Trophoblast cell (in vitro differentiated cells and primary cell): Measurements from ENCODE around the gene C13orf46.

ENCODE experiments used
- DNase-seq, 2 donors: peaks; one replicate each; pipeline ENCODE4 v3.0.0-alpha.2; 2016
- H2AFZ ChIP-seq: 2 replicates; pipeline ENCODE4 v1.6.1; 2013; ENCODE audit warnings: low read length, moderate library complexity, mild to moderate bottlenecking; ENCODE audit not compliant: insufficient read depth, poor library complexity
- H2AK5ac ChIP-seq: 2 replicates; pipeline ENCODE4 v1.6.1; 2013; ENCODE audit warnings: mild to moderate bottlenecking, low read length
- H2BK120ac ChIP-seq: 2 replicates; pipeline ENCODE4 v1.6.1; 2013; ENCODE audit warnings: low read length, mild to moderate bottlenecking, moderate library complexity; ENCODE audit not compliant: insufficient read depth, poor library complexity
- H2BK12ac ChIP-seq: 2 replicates; pipeline ENCODE4 v1.6.1; 2013; ENCODE audit warnings: mild to moderate bottlenecking, low read length, moderate library complexity
- H2BK5ac ChIP-seq: 2 replicates; pipeline ENCODE4 v1.6.1; 2013; ENCODE audit warnings: low read length, low read depth, moderate library complexity, mild to moderate bottlenecking; ENCODE audit not compliant: poor library complexity
- H3K14ac ChIP-seq: 2 replicates; pipeline ENCODE4 v1.6.1; 2013; ENCODE audit warnings: mild to moderate bottlenecking, low read length
- H3K18ac ChIP-seq: 2 replicates; pipeline ENCODE4 v1.6.1; 2013; ENCODE audit warnings: mild to moderate bottlenecking, low read length
- H3K23ac ChIP-seq: 2 replicates; pipeline ENCODE4 v1.6.1; 2013; ENCODE audit warnings: low read length
- H3K27ac ChIP-seq: 2 replicates; pipeline ENCODE4 v1.5.1; 2013; ENCODE audit warnings: low read depth, mild to moderate bottlenecking, inconsistent platforms, low read length, moderate library complexity
- H3K27me3 ChIP-seq: 2 replicates; pipeline ENCODE4 v1.6.1; 2013; ENCODE audit warnings: inconsistent platforms, mild to moderate bottlenecking, low read length, moderate library complexity; ENCODE audit not compliant: insufficient read depth
- H3K36me3 ChIP-seq, 2 experiments: 1 replicate in 1 of 2; 2 replicates in 1 of 2; pipeline ENCODE4 v1.6.1; 2013; ENCODE audit warnings: low read length in 2 of 2, mild to moderate bottlenecking in 2 of 2, moderate library complexity in 1 of 2; ENCODE audit not compliant: insufficient read depth in 2 of 2, control insufficient read depth in 1 of 2
- H3K4ac ChIP-seq: 2 replicates; pipeline ENCODE4 v1.6.1; 2013; ENCODE audit warnings: low read depth, mild to moderate bottlenecking, low read length, moderate library complexity
- H3K4me1 ChIP-seq, 2 experiments: 1 replicate in 1 of 2; 2 replicates in 1 of 2; pipeline ENCODE4 v1.6.1; 2013; ENCODE audit warnings: low read length in 2 of 2, mild to moderate bottlenecking in 2 of 2, moderate library complexity in 1 of 2; ENCODE audit not compliant: insufficient read depth in 2 of 2, control insufficient read depth in 1 of 2
- H3K4me2 ChIP-seq: 2 replicates; pipeline ENCODE4 v1.6.1; 2013; ENCODE audit warnings: inconsistent platforms, mild to moderate bottlenecking, low read length, moderate library complexity
- H3K4me3 ChIP-seq: 2 replicates; pipeline ENCODE4 v1.5.1; 2013; ENCODE audit warnings: mild to moderate bottlenecking, low read depth, low read length, inconsistent platforms
- H3K79me1 ChIP-seq: one replicate; pipeline ENCODE4 v1.6.1; 2013; ENCODE audit warnings: low read length
- H3K79me2 ChIP-seq: 2 replicates; pipeline ENCODE4 v1.6.1; 2013; ENCODE audit warnings: low read length, mild to moderate bottlenecking; ENCODE audit not compliant: control insufficient read depth, insufficient read depth, poor library complexity
- H3K9ac ChIP-seq: 2 replicates; pipeline ENCODE4 v1.6.1; 2013; ENCODE audit warnings: mild to moderate bottlenecking, low read length
- H3K9me3 ChIP-seq: 2 replicates; pipeline ENCODE4 v1.6.1; 2013; ENCODE audit warnings: low read depth, mild to moderate bottlenecking, control low read depth, inconsistent platforms, low read length; ENCODE audit not compliant: insufficient read depth
- H4K12ac ChIP-seq: 2 replicates; pipeline ENCODE4 v1.6.1; 2013; ENCODE audit warnings: low read depth, mild to moderate bottlenecking, low read length, moderate library complexity
- H4K8ac ChIP-seq: 2 replicates; pipeline ENCODE4 v1.6.1; 2013; ENCODE audit warnings: low read depth, mild to moderate bottlenecking, low read length, moderate library complexity
- H4K91ac ChIP-seq: one replicate; pipeline ENCODE4 v1.6.1; 2013; ENCODE audit warnings: low read depth, mild to moderate bottlenecking, low read length, moderate library complexity
- WGBS: extraction: QIAGEN DNeasy Blood & Tissue Kit; methylation state at CpG from one replicate; pipeline ENCODE4 v1.1.7; 2013; ENCODE audit warnings: missing lambda C conversion rate; ENCODE audit not compliant: insufficient read length, insufficient coverage; ENCODE audit errors: extremely low coverage; 5-methylcytosine and 5-hydroxymethylcytosine counted together

The C13orf46 gene

DNA sequence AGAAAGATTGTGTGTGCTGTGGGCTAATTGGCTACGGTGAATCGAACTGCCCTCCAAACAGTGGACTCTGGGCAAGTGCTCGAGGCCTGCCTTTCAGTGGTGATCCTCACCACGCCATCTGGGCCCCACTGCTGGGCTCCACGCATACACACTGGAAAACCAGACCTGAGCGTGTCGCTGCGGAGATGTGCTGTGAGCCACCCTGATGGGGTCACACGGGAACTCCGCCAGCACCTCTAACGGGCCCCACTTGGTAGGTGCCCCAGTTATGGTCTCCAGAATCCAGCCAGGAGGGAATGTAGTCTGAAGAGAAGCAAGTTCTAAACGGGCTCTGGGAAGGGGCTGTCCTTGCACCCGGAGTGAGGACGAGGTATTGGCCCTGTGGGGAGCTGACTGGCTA, 39.3 kb downstream of the C13orf46 start:
- no peak overlapping the region for H3K27ac ChIP-seq
- H3K18ac ChIP-seq = no peak overlapping the region
- no peak overlapping the region for H3K23ac ChIP-seq
- H2AK5ac ChIP-seq = no peak overlapping the region
- WGBS = no CpG with 5 or more reads among the region's 14 CpGs
- no peaks in the 10 kb centered on the region for H3K36me3 ChIP-seq
- H3K4me1 ChIP-seq = peaks cover 11 to 19% of the 10 kb centered on the region in 2 experiments
- DNase-seq = no peak
- no peak overlapping the region for H3K4ac ChIP-seq
- peak overlapping the region; percentile 13 for H2BK5ac ChIP-seq
- no peak overlapping the region for H2BK120ac ChIP-seq
- no peak overlapping the region for H3K14ac ChIP-seq
- H4K8ac ChIP-seq = peak overlapping the region; percentile 61
- H3K4me3 ChIP-seq = no peak overlapping the region
- no peak overlapping the region for H3K4me2 ChIP-seq
- H2AFZ ChIP-seq = no peak overlapping the region
- no peak overlapping the region for H4K12ac ChIP-seq
- no peaks in the 10 kb centered on the region for H3K9me3 ChIP-seq
- no peak overlapping the region for H3K9ac ChIP-seq
- H3K79me1 ChIP-seq = peaks cover 5% of the 10 kb centered on the region
- H3K79me2 ChIP-seq = no peaks in the 10 kb centered on the region
- peak overlapping the region; percentile 56 for H4K91ac ChIP-seq
- H3K27me3 ChIP-seq = no peaks in the 10 kb centered on the region
- H2BK12ac ChIP-seq = no peak overlapping the region

DNA sequence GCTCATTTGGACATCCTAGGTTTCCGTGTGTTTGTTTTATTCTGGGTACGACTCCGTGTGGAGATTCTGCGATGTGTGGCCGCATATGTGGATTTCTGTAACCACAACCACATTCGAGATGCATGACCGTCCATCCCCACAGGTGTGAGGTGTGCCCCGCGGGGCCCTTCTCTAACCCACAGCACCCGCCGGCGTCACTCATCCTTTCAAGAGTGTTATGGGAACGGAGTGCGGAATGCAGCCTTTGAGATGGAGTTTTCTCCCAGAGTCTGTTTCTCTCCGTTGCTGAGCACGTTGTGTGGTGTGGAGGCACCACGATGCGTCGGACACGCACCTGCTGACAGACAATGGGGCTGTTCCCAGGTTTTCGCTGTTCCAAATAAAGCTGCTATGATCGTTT, 40.0 kb downstream of the C13orf46 start:
- peaks cover 8% of the 10 kb centered on the region for H3K79me1 ChIP-seq
- no peak overlapping the region for H2AFZ ChIP-seq
- H2AK5ac ChIP-seq = no peak overlapping the region
- H3K14ac ChIP-seq = no peak overlapping the region
- H3K27ac ChIP-seq = no peak overlapping the region
- no peak overlapping the region for H2BK12ac ChIP-seq
- H3K9ac ChIP-seq = no peak overlapping the region
- H3K18ac ChIP-seq = no peak overlapping the region
- no peak overlapping the region for H4K8ac ChIP-seq
- H3K4me3 ChIP-seq = no peak overlapping the region
- H3K4ac ChIP-seq = no peak overlapping the region
- no peaks in the 10 kb centered on the region for H3K36me3 ChIP-seq
- H3K79me2 ChIP-seq = no peaks in the 10 kb centered on the region
- no peaks in the 10 kb centered on the region for H3K27me3 ChIP-seq
- no peak overlapping the region for H2BK5ac ChIP-seq
- no peak overlapping the region for H4K12ac ChIP-seq
- no peaks in the 10 kb centered on the region for H3K9me3 ChIP-seq
- H3K4me2 ChIP-seq = no peak overlapping the region
- no peak for DNase-seq
- no CpG with 5 or more reads among the region's 22 CpGs for WGBS
- H2BK120ac ChIP-seq = no peak overlapping the region
- peaks cover 11 to 24% of the 10 kb centered on the region in 2 experiments for H3K4me1 ChIP-seq
- no peak overlapping the region for H4K91ac ChIP-seq
- H3K23ac ChIP-seq = no peak overlapping the region

DNA sequence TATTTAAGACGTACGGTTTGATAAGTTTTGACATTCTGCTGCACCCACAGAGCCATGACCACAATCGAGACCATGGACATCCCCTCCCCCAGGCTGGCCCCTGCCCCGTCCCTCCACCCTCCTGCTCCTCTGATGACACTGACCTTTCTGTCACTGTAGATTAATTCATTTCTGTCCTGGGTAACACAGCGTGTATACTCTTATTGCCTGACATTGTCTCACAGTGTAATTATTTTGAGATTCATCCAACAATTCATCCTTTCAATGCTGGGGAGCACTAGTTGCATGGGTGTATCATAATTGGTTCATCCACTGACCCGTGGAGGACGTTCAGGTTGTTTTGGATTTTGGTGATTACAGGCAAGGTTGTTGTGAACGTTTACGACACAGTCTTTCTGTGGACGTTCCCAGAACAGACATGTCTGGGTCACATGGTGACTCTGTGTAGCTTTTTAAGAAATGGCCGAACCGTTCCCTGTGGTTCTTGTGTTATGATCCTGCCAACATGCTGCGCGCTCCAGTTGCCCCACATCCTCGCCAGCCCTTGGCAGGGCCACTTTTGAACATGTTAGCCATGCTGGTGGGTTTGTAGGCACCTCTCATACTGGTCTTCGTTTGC, 41.9 kb downstream of the C13orf46 start:
- Histone ChIP-seq H2BK12ac (no peak overlapping the region), H2AFZ (no peak overlapping the region), H2BK120ac (no peak overlapping the region), H3K23ac (no peak overlapping the region), H3K79me2 (no peaks in the 10 kb centered on the region), H3K27ac (no peak overlapping the region), H3K18ac (no peak overlapping the region), H3K4ac (no peak overlapping the region), H3K79me1 (peaks cover 14% of the 10 kb centered on the region), H3K9me3 (no peaks in the 10 kb centered on the region), H3K27me3 (no peaks in the 10 kb centered on the region), H4K12ac (no peak overlapping the region), H4K8ac (no peak overlapping the region), H2BK5ac (no peak overlapping the region), H3K9ac (no peak overlapping the region), H3K4me1 (peaks cover 27 to 37% of the 10 kb centered on the region in 2 experiments), H3K4me3 (no peak overlapping the region), H3K14ac (no peak overlapping the region), H4K91ac (no peak overlapping the region), H2AK5ac (no peak overlapping the region), H3K36me3 (no peaks in the 10 kb centered on the region), H3K4me2 (no peak overlapping the region)
- DNase-seq = no peak
- no CpG with 5 or more reads among the region's 16 CpGs for WGBS

DNA sequence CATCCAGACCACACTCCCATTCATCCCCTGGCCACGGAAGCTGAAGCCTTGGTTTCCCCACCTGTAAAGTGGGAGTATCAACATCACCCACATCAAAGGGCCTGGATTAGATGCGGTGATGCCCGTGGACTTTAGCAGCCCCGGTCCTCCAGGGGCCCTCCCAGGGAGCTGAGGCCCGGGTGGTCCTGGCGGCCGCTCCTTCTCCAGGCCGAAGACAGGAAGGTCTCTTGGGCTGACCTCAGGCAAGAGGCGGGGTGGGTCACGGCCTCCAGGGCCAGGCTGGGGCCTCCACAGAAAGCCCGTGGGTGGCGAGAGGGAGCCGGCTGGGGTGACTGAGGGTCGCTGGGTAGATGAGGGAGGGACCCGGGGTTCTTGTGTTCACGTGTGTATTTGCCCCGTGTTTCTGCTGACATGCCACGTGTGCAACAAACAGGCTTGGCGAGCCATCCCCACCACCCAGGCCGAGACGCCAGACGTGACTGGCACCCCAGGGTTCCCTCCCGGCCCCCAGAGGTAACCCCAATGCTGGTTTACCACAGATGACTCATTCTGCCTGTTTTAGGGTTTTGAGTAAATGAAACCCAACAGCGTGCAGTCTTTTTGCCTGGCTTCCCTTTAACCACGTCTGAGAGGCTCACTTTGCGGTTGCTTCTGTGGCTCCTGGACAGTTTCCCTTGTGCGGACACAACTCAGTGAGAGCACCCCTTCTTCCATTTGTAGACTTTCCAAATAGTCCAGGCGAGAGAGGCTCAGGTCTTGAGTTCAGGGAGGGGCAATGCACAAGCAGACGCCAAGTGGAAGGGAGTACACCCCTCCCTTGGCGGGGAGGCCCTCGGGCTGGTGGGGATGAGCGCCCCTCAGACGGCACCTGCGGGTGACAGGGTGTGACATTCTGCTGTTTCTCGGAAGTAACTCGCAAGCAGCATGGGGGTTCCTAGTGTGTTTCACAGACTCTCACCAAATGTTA, 42.9 kb downstream of the C13orf46 start:
- Histone ChIP-seq H3K18ac (no peak overlapping the region), H4K12ac (no peak overlapping the region), H3K79me1 (peaks cover 14% of the 10 kb centered on the region), H3K36me3 (no peaks in the 10 kb centered on the region), H3K9me3 (no peaks in the 10 kb centered on the region), H3K27me3 (no peaks in the 10 kb centered on the region), H3K27ac (no peak overlapping the region), H3K79me2 (no peaks in the 10 kb centered on the region), H4K8ac (no peak overlapping the region), H3K4me2 (no peak overlapping the region), H3K23ac (no peak overlapping the region), H3K4me1 (peaks cover 23 to 36% of the 10 kb centered on the region in 2 experiments), H2AK5ac (no peak overlapping the region), H3K4me3 (no peak overlapping the region), H3K9ac (no peak overlapping the region), H4K91ac (no peak overlapping the region), H2BK5ac (no peak overlapping the region), H3K14ac (no peak overlapping the region), H2BK120ac (no peak overlapping the region), H3K4ac (no peak overlapping the region), H2BK12ac (no peak overlapping the region), H2AFZ (no peak overlapping the region)
- WGBS = no CpG with 5 or more reads among the region's 36 CpGs
- DNase-seq = no peak
